ENCODE results near the gene CACFD1. TPM values are rescaled to one million over a fixed set of nuclear protein-coding genes. Genes with fewer than 3 reads are reported as not detected.

The CACFD1 gene
- polyA plus RNA-seq, 1 donor from 2014 or later: 75.4 TPM

GRCh38 chr9:133453651-133454050 lies 6.1 kb upstream of the CACFD1 start:
- Histone ChIP-seq H3K79me2 (replicated peaks; ENCODE audit: insufficient read depth, low read length) (no peaks in the 10 kb centered on the region), H3K27ac (ENCODE audit: low read length) (no peak overlapping the region), H4K20me1 (ENCODE audit: insufficient read depth) (no peaks in the 10 kb centered on the region), H3K4me3 (ENCODE audit: low read length) (no peak overlapping the region), H3K36me3 (ENCODE audit: insufficient read depth, low read length) (no peaks in the 10 kb centered on the region), H2AFZ (ENCODE audit: low read depth, low read length) (no peak overlapping the region), H3K9ac (ENCODE audit: low read length) (no peak overlapping the region), H3K9me3 (ENCODE audit: low read length) (no peaks in the 10 kb centered on the region), H3K27me3 (ENCODE audit: insufficient read depth, low read depth, low read length) (no peaks in the 10 kb centered on the region), H3K9me2 (ENCODE audit: insufficient read depth, low read length) (no peaks in the 10 kb centered on the region), H3K4me2 (ENCODE audit: low read length) (no peak overlapping the region), H3F3A (ENCODE audit: insufficient read depth, low read length, poor library complexity, severe bottlenecking) (no peaks in the 10 kb centered on the region)
- TF ChIP-seq SMC3 (conservative IDR thresholded peaks at IDR 0.05; ENCODE audit: poor library complexity) (no peak), EP300 (conservative IDR thresholded peaks at IDR 0.05; ENCODE audit: poor library complexity, severe bottlenecking) (no peak), EZH2 (IDR thresholded peaks at IDR 0.05; ENCODE audit: borderline replicate concordance, insufficient read depth, low read length, poor library complexity, severe bottlenecking) (no peak), CTCF (IDR thresholded peaks at IDR 0.05; ENCODE audit: poor library complexity, severe bottlenecking) (no peak), TAF1 (IDR thresholded peaks at IDR 0.05; ENCODE audit: low read depth) (no peak), POLR2AphosphoS5 (IDR thresholded peaks at IDR 0.05) (no peak), RAD21 (conservative IDR thresholded peaks at IDR 0.05) (no peak), MXI1 (conservative IDR thresholded peaks at IDR 0.05; ENCODE audit: poor library complexity, severe bottlenecking) (no peak)
- TF ChIP-seq, protein P1, sequence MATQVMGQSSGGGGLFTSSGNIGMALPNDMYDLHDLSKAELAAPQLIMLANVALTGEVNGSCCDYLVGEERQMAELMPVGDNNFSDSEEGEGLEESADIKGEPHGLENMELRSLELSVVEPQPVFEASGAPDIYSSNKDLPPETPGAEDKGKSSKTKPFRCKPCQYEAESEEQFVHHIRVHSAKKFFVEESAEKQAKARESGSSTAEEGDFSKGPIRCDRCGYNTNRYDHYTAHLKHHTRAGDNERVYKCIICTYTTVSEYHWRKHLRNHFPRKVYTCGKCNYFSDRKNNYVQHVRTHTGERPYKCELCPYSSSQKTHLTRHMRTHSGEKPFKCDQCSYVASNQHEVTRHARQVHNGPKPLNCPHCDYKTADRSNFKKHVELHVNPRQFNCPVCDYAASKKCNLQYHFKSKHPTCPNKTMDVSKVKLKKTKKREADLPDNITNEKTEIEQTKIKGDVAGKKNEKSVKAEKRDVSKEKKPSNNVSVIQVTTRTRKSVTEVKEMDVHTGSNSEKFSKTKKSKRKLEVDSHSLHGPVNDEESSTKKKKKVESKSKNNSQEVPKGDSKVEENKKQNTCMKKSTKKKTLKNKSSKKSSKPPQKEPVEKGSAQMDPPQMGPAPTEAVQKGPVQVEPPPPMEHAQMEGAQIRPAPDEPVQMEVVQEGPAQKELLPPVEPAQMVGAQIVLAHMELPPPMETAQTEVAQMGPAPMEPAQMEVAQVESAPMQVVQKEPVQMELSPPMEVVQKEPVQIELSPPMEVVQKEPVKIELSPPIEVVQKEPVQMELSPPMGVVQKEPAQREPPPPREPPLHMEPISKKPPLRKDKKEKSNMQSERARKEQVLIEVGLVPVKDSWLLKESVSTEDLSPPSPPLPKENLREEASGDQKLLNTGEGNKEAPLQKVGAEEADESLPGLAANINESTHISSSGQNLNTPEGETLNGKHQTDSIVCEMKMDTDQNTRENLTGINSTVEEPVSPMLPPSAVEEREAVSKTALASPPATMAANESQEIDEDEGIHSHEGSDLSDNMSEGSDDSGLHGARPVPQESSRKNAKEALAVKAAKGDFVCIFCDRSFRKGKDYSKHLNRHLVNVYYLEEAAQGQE (IDR thresholded peaks at IDR 0.05; ENCODE audit: borderline replicate concordance): no peak

GRCh38 chr9:133454325-133454724 lies 5.5 kb upstream of the CACFD1 start:
- no peak overlapping the region for H2AFZ ChIP-seq (ENCODE audit: low read depth, low read length)
- H3K4me3 ChIP-seq (ENCODE audit: low read length): no peak overlapping the region
- no peak overlapping the region for H3K27ac ChIP-seq (ENCODE audit: low read length)
- TF ChIP-seq, protein P1 (IDR thresholded peaks at IDR 0.05; ENCODE audit: borderline replicate concordance): no peak
- no peak for TF ChIP-seq EZH2 (IDR thresholded peaks at IDR 0.05; ENCODE audit: borderline replicate concordance, insufficient read depth, low read length, poor library complexity, severe bottlenecking)
- no peak for TF ChIP-seq SMC3 (conservative IDR thresholded peaks at IDR 0.05; ENCODE audit: poor library complexity)
- TF ChIP-seq EP300 (conservative IDR thresholded peaks at IDR 0.05; ENCODE audit: poor library complexity, severe bottlenecking): no peak
- no peak for TF ChIP-seq MXI1 (conservative IDR thresholded peaks at IDR 0.05; ENCODE audit: poor library complexity, severe bottlenecking)
- TF ChIP-seq CTCF (IDR thresholded peaks at IDR 0.05; ENCODE audit: poor library complexity, severe bottlenecking): no peak
- no peak for TF ChIP-seq TAF1 (IDR thresholded peaks at IDR 0.05; ENCODE audit: low read depth)
- TF ChIP-seq RAD21 (conservative IDR thresholded peaks at IDR 0.05): no peak
- no peak for TF ChIP-seq POLR2AphosphoS5 (IDR thresholded peaks at IDR 0.05)
- no peaks in the 10 kb centered on the region for H3F3A ChIP-seq (ENCODE audit: insufficient read depth, low read length, poor library complexity, severe bottlenecking)
- no peaks in the 10 kb centered on the region for H3K36me3 ChIP-seq (ENCODE audit: insufficient read depth, low read length)
- no peaks in the 10 kb centered on the region for H4K20me1 ChIP-seq (ENCODE audit: insufficient read depth)
- no peak overlapping the region for H3K9ac ChIP-seq (ENCODE audit: low read length)
- H3K27me3 ChIP-seq (ENCODE audit: insufficient read depth, low read depth, low read length): no peaks in the 10 kb centered on the region
- H3K79me2 ChIP-seq (replicated peaks; ENCODE audit: insufficient read depth, low read length): no peaks in the 10 kb centered on the region
- no peaks in the 10 kb centered on the region for H3K9me2 ChIP-seq (ENCODE audit: insufficient read depth, low read length)
- H3K9me3 ChIP-seq (ENCODE audit: low read length): no peaks in the 10 kb centered on the region
- H3K4me2 ChIP-seq (ENCODE audit: low read length): no peak overlapping the region
